ENCODE results near the gene EPG5.
"Not testable (repeated sequence)": the region's sequence is repeated elsewhere in the genome, so short reads cannot be mapped to it uniquely, and the experiment has no call there.

Gene EPG5

GRCh38 chr18:45991788-45992187, 24.7 kb upstream of the EPG5 start:
- H3K4me3 ChIP-seq (ENCODE audit: low read length), result no peak overlapping the region
- no peak for TF ChIP-seq ZNF274 (IDR thresholded peaks at IDR 0.05; ENCODE audit: low read depth, low read length)

GRCh38 chr18:45984546-45985235, 17.6 kb upstream of the EPG5 start:
- no peak overlapping the region for H3K4me3 ChIP-seq (ENCODE audit: low read length)
- no peak for TF ChIP-seq ZNF274 (IDR thresholded peaks at IDR 0.05; ENCODE audit: low read depth, low read length)

DNA sequence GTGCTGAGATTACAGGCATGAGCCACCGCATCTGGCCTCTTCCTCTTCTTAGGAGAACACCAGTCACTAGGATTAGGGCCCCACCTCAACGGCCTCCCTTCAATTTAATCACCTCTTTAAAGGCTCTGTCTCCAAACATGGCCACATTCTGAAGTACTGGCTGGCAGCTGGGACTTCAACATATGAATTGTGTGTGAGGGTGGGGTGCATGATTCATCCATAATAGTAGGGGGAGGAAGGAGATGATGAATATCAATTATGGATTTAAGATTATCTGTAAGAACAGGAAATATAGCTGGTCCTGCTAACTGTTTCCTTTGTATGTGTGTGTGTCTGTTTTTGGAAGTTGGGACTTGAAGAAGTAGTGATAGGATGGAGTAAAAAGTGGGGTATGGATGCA, 14.7 kb upstream of the EPG5 start:
- TF ChIP-seq ZNF274 (IDR thresholded peaks at IDR 0.05; ENCODE audit: low read depth, low read length), result no peak
- no peak overlapping the region for H3K4me3 ChIP-seq (ENCODE audit: low read length)

DNA sequence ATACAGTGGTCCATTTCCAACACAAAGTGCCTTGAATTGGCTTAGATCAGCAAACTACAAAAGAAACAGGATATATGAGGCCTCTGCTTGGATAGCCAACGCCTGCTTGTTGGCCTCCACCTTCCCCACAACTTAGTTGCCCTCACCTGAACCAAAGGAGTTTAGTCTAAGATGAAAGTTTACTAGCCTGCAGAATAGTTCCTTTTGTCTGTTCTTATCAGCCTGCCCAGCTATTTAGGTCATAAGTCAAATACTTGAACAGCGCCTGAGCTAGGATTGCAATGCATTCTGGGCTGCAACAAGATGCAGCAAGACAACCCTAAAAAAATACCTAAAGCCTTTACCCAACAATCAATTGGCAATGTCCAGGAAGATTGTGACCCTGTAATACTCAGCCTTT, 13.1 kb upstream of the EPG5 start:
- no peak overlapping the region for H3K4me3 ChIP-seq (ENCODE audit: low read length)
- no peak for TF ChIP-seq ZNF274 (IDR thresholded peaks at IDR 0.05; ENCODE audit: low read depth, low read length)

DNA sequence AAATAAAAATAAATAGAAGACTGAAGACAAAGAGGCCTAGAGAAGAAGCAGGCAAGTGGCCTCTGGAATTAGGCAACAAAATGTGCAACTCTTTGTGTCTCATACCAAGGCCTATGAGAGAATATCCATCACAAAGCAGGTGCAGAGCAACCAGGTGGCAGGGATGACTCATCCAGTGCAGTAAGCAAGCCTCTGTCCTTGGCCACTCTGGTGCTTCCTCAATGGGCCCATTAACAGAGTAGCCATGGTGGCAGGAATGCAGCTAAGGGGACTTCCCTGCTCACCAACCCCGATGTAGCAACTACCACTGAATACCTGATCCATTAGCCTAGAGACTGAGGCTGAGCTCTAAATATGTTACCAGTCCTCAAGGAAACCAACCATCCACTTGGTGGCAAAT, 11.0 kb upstream of the EPG5 start:
- H3K4me3 ChIP-seq (ENCODE audit: low read length), result no peak overlapping the region
- TF ChIP-seq ZNF274 (IDR thresholded peaks at IDR 0.05; ENCODE audit: low read depth, low read length), result no peak

DNA sequence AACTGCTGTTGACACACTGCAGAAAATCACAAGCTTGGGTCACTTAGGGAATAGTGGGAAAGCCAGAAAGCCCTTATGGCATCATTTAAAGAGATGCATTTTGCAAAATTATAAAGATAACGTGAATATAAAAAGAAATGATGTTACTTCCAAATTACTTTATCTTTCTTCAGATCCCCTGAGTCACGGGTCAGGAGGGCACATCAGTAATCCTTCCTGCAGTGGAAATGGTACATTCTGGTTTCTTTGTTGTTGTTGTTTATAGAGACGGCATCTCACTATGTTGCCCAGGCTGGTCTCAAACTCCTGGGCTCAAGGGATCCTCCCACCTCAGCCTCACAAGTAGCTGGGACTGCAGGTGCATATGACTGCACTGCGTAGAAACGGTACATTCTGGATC, 9.8 kb upstream of the EPG5 start:
- TF ChIP-seq ZNF274 (IDR thresholded peaks at IDR 0.05; ENCODE audit: low read depth, low read length), result no peak
- H3K4me3 ChIP-seq (ENCODE audit: low read length), result no peak overlapping the region

DNA sequence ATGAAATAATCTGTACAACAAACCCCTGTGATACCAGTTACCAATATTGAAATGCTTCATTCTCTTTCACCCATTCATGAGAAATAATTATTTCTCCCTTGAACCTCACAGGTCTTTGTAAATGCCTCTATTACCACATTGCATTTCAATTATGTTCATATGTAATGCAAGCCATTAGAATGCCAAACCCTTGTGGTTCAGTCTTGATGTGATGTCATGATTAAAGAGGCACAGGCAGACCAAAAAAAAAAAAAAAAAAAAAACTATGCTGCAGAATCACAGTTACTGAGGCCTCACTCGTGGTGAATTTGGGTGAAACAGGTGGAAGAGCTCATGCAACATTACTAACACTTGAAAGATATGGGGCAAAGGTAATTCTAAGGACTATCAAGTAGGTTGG, 9.4 kb upstream of the EPG5 start:
- H3K4me3 ChIP-seq (ENCODE audit: low read length), result no peak overlapping the region
- TF ChIP-seq ZNF274 (IDR thresholded peaks at IDR 0.05; ENCODE audit: low read depth, low read length), result no peak

- H3K4me3 ChIP-seq (ENCODE audit: low read length), result no peak overlapping the region
- TF ChIP-seq ZNF274 (IDR thresholded peaks at IDR 0.05; ENCODE audit: low read depth, low read length), result no peak
Measured at GRCh38 chr18:45974088-45974536, 7.0 kb upstream of the EPG5 start.

GRCh38 chr18:45964913-45965312, 2.2 kb downstream of the EPG5 start:
- H3K4me3 ChIP-seq (ENCODE audit: low read length), result not testable (repeated sequence)

DNA sequence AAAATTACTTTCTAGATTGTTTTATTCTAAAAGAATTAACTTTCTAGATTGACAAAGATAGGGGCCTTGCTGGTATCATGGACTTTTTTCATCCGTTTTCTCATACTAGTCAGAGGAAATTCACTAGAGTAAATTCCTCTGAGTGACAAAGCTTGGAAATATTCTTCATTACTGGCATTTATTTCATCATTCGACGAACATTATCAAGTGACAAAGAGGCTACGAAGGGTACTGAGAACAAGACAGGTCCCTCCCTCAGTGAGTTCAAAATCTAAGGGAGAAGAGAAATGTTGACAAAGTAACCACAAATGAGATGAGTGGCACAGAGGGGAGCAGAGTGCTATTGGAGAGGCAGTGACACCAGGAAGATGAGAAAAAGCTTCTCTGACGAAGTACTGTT, 4.3 kb downstream of the EPG5 start:
- TF ChIP-seq ZNF274 (IDR thresholded peaks at IDR 0.05; ENCODE audit: low read depth, low read length), result no peak
- no peak overlapping the region for H3K4me3 ChIP-seq (ENCODE audit: low read length)

DNA sequence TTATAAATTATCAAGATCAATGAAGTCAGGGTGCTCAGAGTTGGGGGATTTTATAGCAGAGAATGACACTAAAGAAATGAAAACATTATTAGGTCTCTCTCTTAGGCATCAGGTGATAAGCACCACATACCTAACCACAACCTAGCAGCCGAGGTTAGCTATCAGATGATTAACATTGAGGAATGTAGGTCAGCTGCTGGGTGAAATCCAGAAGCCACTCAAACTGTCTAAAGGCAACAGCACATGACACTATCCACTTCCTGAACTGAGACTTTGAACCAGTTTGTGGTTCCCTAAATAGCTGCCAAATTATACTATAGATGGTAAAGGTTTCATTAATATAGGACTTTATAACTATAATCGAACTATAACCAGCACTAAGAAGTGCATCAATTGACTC, 4.7 kb downstream of the EPG5 start:
- no peak for TF ChIP-seq ZNF274 (IDR thresholded peaks at IDR 0.05; ENCODE audit: low read depth, low read length)
- no peak overlapping the region for H3K4me3 ChIP-seq (ENCODE audit: low read length)

DNA sequence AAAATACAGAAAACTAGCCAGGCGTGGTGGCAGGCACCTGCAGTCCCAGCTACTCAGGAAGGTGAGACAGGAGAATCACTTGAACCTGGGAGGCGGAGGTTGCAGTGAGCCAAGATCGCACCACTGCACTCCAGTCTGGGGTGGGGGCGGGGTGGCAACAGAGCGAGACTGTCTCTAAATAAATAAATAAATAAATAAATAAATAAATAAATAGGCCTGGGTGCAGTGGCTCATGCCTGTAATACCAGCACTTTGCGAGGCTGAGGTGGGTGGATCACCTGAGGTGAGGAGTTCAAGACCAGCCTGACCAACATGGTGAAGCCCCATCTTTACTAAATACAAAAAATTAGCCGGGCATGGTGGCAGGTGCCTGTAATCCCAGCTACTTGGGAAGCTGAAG, 7.6 kb downstream of the EPG5 start:
- not testable (repeated sequence) for H3K4me3 ChIP-seq (ENCODE audit: low read length)

DNA sequence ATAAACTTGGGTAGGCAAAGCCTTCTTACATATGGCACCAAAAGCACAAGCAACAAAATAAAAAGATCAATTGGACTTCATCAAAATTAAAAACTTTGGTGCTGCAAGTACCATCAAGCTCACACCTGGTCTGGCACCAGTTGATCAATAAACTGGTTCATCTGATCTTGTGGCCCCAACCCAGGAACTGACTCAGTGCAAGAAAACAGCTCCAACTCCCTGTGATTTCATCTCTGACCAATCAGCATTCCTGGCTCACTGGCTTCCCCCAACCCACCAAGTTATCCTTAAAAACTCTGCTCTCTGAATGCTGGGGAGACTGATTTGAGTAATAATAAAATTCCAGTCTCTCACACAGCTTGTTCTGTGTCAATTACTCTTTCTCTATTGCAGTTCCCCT, 8.4 kb downstream of the EPG5 start:
- H3K4me3 ChIP-seq (ENCODE audit: low read length), result no peak overlapping the region
- no peak for TF ChIP-seq ZNF274 (IDR thresholded peaks at IDR 0.05; ENCODE audit: low read depth, low read length)

- no peak overlapping the region for H3K4me3 ChIP-seq (ENCODE audit: low read length)
- no peak for TF ChIP-seq ZNF274 (IDR thresholded peaks at IDR 0.05; ENCODE audit: low read depth, low read length)
Measured at GRCh38 chr18:45958027-45958426, 9.1 kb downstream of the EPG5 start.

DNA sequence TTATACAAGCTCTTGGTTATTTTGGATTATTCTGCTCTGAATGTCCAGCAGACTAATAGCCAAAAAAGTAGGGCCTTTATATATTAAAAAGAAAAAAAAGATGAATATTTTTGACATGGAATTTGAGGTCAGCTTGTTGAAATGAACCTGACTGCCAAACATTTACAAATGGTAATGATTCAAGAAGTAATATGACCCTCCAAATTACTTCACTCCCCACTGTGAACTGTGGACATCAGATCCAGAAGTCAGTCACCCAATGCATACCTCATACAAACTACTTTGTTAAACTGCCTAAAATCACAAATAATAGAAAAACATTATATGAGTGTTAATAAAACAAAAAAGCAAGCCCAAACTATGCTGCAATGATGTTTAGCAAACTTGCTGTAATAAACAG, 10.0 kb downstream of the EPG5 start:
- no peak for TF ChIP-seq ZNF274 (IDR thresholded peaks at IDR 0.05; ENCODE audit: low read depth, low read length)
- H3K4me3 ChIP-seq (ENCODE audit: low read length), result no peak overlapping the region
